Stimulated activated CD8-positive, alpha-beta memory T cell treated with anti-CD3 and anti-CD28 coated beads, Interleukin-15, amount 100 ng/mL, for 24 hours (primary cell): ENCODE data around the gene C11orf86.

Source experiments
- DNase-seq: peaks from one replicate; pipeline ENCODE4 v3.0.0-alpha.2; 2020; ENCODE audit warnings: low read depth

Gene C11orf86

DNA sequence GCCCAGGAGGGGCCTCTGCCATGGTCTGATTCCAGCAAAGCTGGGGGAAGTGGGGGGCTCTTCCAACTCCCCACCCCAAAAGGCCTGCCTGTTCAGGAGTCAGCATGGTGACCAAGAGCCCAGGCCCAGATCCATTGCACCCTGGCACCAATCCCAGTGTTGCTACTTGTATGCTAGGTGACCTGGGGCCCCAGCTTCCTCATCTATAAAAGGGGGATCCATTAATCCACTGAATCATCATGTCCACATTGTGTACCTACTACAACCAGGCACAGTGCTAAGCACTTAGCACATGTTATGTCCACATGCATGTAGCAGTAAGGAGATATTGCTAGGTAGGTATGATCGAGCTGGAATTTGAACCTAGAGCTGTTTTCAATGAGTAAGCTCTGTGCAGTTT is 49.9 kb downstream of the C11orf86 start:
- no peak for DNase-seq

GRCh38 chr11:67025750-67026149 is 50.6 kb downstream of the C11orf86 start:
- no peak for DNase-seq
